NCI-H748 treated with DMSO at 0.1 percent for 48 hours (cell line): ENCODE measurements around the gene SCN2B.

ENCODE experiments used
- DNase-seq: peaks from one replicate; lab custom pipeline; 2025; lab: John Stamatoyannopoulos, UW

Gene SCN2B

GRCh38 chr11:118135051-118135795 is 41.2 kb downstream of the SCN2B start:
- DNase-seq: no peak

- DNase-seq: no peak
These were observed 42.6 kb downstream of the SCN2B start for GRCh38 chr11:118133816-118134215.

GRCh38 chr11:118132385-118133151 is 43.9 kb downstream of the SCN2B start:
- DNase-seq: no peak

GRCh38 chr11:118129471-118130172 is 46.8 kb downstream of the SCN2B start:
- no peak for DNase-seq

GRCh38 chr11:118128721-118129470 is 47.5 kb downstream of the SCN2B start:
- no peak for DNase-seq

- no peak for DNase-seq
These were observed 48.1 kb downstream of the SCN2B start for GRCh38 chr11:118128310-118128709.

- no peak for DNase-seq
These were observed 50.2 kb downstream of the SCN2B start for GRCh38 chr11:118126082-118126838.

- DNase-seq: no peak
These were observed 51.4 kb downstream of the SCN2B start for GRCh38 chr11:118124929-118125535.

- DNase-seq: no peak
These were observed 55.6 kb downstream of the SCN2B start for GRCh38 chr11:118120793-118121192.

- no peak for DNase-seq
These were observed 58.4 kb downstream of the SCN2B start for GRCh38 chr11:118117790-118118601.

GRCh38 chr11:118115048-118115447 is 61.4 kb downstream of the SCN2B start:
- no peak for DNase-seq

GRCh38 chr11:118114266-118114665 is 62.2 kb downstream of the SCN2B start:
- no peak for DNase-seq

- DNase-seq: no peak
These were observed 63.6 kb downstream of the SCN2B start for GRCh38 chr11:118112711-118113430.
